Heart right ventricle (tissue), 16 donors: ENCODE results near the gene RIN3. TPM values are rescaled to one million over a fixed set of nuclear protein-coding genes. Genes with fewer than 3 reads are reported as not detected.

ENCODE experiments used
- ATAC-seq, 8 donors: fragments of 200-7000 bp; cut with Tn5 transposase; one replicate each; pipeline ENCODE4 v1.9.1; 2020; ENCODE audit warnings: mild to moderate bottlenecking in 8 of 8, moderate library complexity in 8 of 8, moderate number of reproducible peaks in 1 of 8
- DNase-seq, 2 donors: peaks; one replicate each; pipeline ENCODE4 v3.0.0-alpha.2; 2020
- H3K27ac ChIP-seq, 10 donors: fragments of 200-600 bp; sonication (generic) in 2 of 10; one replicate each; pipeline versions ENCODE4 v1.5.0 to v1.8.0; 2020 to 2022; ENCODE audit warnings: mild to moderate bottlenecking in 3 of 10
- H3K27me3 ChIP-seq, 7 donors: fragments of 200-600 bp; one replicate each; pipeline ENCODE4 v1.8.0; 2021 to 2022; ENCODE audit warnings: mild to moderate bottlenecking in 2 of 7
- H3K36me3 ChIP-seq, 9 donors: fragments of 200-600 bp; sonication (generic) in 1 of 9; one replicate each; pipeline versions ENCODE4 v1.5.0 to v1.8.0; 2020 to 2022; ENCODE audit warnings: mild to moderate bottlenecking in 2 of 9
- H3K4me1 ChIP-seq, 9 donors: fragments of 200-600 bp; sonication (generic) in 1 of 9; one replicate each; pipeline versions ENCODE4 v1.5.0 to v1.8.0; 2020 to 2022; ENCODE audit warnings: mild to moderate bottlenecking in 4 of 9
- H3K4me3 ChIP-seq, 10 donors: fragments of 200-600 bp; sonication (generic) in 2 of 10; one replicate each; pipeline versions ENCODE4 v1.5.0 to v1.8.0; 2020 to 2022; ENCODE audit warnings: mild to moderate bottlenecking in 7 of 10, moderate library complexity in 2 of 10
- H3K9me3 ChIP-seq, 11 donors: fragments of 200-600 bp in 10 of 11; sonication (generic) in 2 of 11; one replicate each; pipeline versions ENCODE4 v1.5.0 to v1.8.0; 2013 to 2022; ENCODE audit warnings: mild to moderate bottlenecking in 2 of 11, control low read depth in 1 of 11, moderate library complexity in 1 of 11
- WGBS, 2 donors: extraction: QIAGEN DNeasy Blood & Tissue Kit; methylation state at CpG; one replicate each; pipeline ENCODE4 v1.1.7; 2013; ENCODE audit warnings: inconsistent platforms in 1 of 2; 5-methylcytosine and 5-hydroxymethylcytosine counted together
- intact Hi-C, 10 donors: fragments of 100-400 bp; cut with DNase I; formaldehyde crosslinking; loops; one replicate each; pipeline versions ENCODE4 v1.11.1 to v1.14.2; 2022
- polyA plus RNA-seq, 2 donors: library from polyadenylated mRNA; stranded (reverse); fragments of 200-250 nt; gene quantifications; one replicate each; pipeline ENCODE4 v1.2.3, GENCODE V29; 2013
- total RNA-seq, 10 donors: library from RNA; stranded (reverse); fragmentation: NEBNext Ultra II Directional in 3 of 10; extraction: Animal tissue kit (Norgen Biotek cat#: 25700) in 3 of 10; gene quantifications; one replicate each; pipeline versions ENCODE4 v1.2.1 to v1.2.4, GENCODE V29; 2021 to 2023
- TF ChIP-seq, protein P1 (sequence below), 9 donors: fragments of 200-600 bp; sonication (generic) in 2 of 9; IDR thresholded peaks; one replicate each; pipeline versions ENCODE4 v1.5.0 to v1.8.0; 2021 to 2022; ENCODE audit warnings: antibody characterized with exemption in 9 of 9, mild to moderate bottlenecking in 5 of 9, moderate library complexity in 1 of 9
- donor health status: Arrhythmogenic right ventricular cardiomyopathy.
- donor health status: ischemic (EF 13 %, LVEDD 7.1; RV severe dilation, severe dysfunction).
- donor health status: healthy with polysubstance abuse.
- donor health status: DM: no; HTN: yes; CAD: no.
- donor health status: DM: no; HTN: no; CAD: no.
- donor health status: ischemic (EF 25% LVEDD 6.9; RV normal size, moderate dysfunction).
- donor health status: ischemic (EF 25% LVEDD 5.7; RV mildly dilated, moderate dysfunction).
- donor health status: healthy.
- donor health status: DM: yes; HTN: yes; CAD: no.
- donor health status: Ischemic cardiomyopathy.
- donor health status: ischemic (EF 35%, LVEDD 5.7; RV mildly dilated, moderate dysfunction).
- donor health status: nonischemic (EF 11% LVEDD 7.7; RV severe dilation, severe dysfunction).
- donor health status: DM: yes; HTN: yes; CAD: no.
- donor health status: PGD.
- donor health status: ischemic (EF 29% LVEDD 5.4; RV normal size, mild dysfunction).
- donor health status: nonischemic (EF 23%, LVEDD 6.1; RV moderate dilation, normal function).

RIN3 gene
- total and polyA plus RNA-seq, 12 donors = 7.2 to 24.0 (median 12.2) TPM

DNA sequence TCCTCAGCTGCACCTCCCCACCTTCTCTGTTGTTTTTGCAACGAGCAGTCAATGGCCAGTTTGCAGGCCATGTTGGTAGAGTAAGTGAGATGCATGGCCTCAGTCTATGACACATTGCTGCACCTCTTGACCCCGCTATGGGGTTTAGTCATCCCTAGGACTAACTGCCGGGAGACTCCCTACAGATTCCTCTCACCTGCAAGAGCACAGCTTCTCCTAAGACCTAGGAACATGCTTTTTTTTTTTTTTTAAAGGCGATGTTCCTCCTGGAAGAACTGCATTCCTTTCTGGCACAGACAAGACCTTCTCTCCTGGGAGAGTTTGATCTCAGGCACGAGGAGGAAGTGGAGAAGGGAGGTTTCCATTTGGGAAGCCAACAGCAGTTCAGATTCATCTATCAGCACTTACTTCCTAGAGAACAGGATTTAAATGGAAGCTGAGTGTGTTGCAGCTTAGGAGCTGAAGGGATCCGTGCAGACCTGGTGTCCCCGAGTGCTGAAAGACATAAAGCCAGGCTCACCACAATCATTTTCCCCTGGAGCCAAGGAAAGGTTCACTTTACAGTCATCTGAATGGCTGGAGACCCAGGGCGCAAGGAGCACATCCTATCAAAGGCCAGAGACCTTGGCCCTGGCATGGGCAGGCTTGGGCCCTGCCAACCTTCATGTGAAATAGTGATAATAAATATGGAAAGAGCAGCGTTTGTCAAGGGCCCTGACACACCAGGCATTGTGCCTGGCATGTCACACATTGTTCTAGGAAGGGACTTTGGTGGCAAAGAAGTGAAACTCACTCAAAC lies 130.8 kb downstream of the RIN3 start:
- ATAC-seq (peak in 6 of 8 donors; percentile 26 to 76 (median 52)), DNase-seq (no peak)
- Histone ChIP-seq H3K4me1 (peaks cover 0 to 55% (median 6%) of the 10 kb centered on the region in 9 donors), H3K9me3 (peaks cover 0 to 13% (median 6%) of the 10 kb centered on the region in 11 donors), H3K27me3 (no peaks in the 10 kb centered on the region), H3K36me3 (peaks cover 0 to 40% (median 0%) of the 10 kb centered on the region in 9 donors), H3K4me3 (no peak overlapping the region), H3K27ac (no peak overlapping the region)
- TF ChIP-seq, protein P1, sequence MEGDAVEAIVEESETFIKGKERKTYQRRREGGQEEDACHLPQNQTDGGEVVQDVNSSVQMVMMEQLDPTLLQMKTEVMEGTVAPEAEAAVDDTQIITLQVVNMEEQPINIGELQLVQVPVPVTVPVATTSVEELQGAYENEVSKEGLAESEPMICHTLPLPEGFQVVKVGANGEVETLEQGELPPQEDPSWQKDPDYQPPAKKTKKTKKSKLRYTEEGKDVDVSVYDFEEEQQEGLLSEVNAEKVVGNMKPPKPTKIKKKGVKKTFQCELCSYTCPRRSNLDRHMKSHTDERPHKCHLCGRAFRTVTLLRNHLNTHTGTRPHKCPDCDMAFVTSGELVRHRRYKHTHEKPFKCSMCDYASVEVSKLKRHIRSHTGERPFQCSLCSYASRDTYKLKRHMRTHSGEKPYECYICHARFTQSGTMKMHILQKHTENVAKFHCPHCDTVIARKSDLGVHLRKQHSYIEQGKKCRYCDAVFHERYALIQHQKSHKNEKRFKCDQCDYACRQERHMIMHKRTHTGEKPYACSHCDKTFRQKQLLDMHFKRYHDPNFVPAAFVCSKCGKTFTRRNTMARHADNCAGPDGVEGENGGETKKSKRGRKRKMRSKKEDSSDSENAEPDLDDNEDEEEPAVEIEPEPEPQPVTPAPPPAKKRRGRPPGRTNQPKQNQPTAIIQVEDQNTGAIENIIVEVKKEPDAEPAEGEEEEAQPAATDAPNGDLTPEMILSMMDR (IDR thresholded peaks at IDR 0.05) = no peak
- WGBS, 2 donors = 47 to 58% methylated on average over 9 of the region's 9 CpGs
- intact Hi-C loops = no loop called here

- 94 to 97% methylated on average over 9 of the region's 9 CpGs for WGBS, 2 donors
- Histone ChIP-seq H3K27me3 (no peaks in the 10 kb centered on the region), H3K27ac (no peak overlapping the region), H3K36me3 (peaks cover 0 to 40% (median 0%) of the 10 kb centered on the region in 9 donors), H3K9me3 (peaks cover 0 to 13% (median 6%) of the 10 kb centered on the region in 11 donors), H3K4me1 (peaks cover 0 to 61% (median 6%) of the 10 kb centered on the region in 9 donors), H3K4me3 (no peak overlapping the region)
- TF ChIP-seq, protein P1 (IDR thresholded peaks at IDR 0.05) = no peak
- no peak for DNase-seq
- intact Hi-C loops = no loop called here
- no peak for ATAC-seq
Measured at GRCh38 chr14:92644970-92645515, 131.5 kb downstream of the RIN3 start.

DNA sequence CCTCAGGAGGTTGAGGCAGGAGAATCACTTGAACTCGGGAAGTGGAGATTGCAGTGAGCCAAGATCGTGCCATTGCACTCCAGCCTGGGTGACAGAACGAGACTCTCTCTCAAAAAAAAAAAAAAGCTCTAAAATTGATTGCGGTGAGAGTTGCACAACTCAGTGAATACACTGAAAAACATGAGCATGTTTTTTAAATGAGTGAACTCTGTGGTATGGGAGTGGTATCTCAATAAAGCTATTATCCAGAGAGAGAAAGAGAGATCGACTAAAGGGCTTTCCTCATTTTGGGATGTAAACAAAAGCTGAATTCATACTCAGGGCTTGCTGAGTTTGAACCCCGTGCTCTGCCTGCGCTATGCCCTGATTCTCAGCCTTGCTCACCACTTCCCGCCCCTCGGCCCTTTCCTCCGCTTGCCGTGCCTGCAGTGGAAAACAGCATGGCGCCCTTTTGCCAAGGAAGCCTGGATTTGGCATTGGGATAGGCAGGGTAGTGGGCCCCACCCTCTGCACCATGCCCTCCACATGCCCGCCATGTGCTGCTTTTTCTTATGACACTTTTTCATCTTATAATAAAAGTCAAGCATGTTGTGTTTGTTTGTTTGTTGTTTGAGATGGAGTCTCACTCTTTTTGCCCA lies 132.4 kb downstream of the RIN3 start:
- WGBS, 2 donors = 92 to 93% methylated on average over 13 of the region's 13 CpGs
- Histone ChIP-seq H3K9me3 (peaks cover 0 to 13% (median 6%) of the 10 kb centered on the region in 11 donors), H3K36me3 (peaks cover 0 to 40% (median 0%) of the 10 kb centered on the region in 9 donors), H3K4me3 (no peak overlapping the region), H3K27ac (peak overlapping the region in 1 of 10 donors; percentile 95), H3K4me1 (peaks cover 0 to 71% (median 6%) of the 10 kb centered on the region in 9 donors), H3K27me3 (no peaks in the 10 kb centered on the region)
- TF ChIP-seq, protein P1 (IDR thresholded peaks at IDR 0.05) = no peak
- no peak for DNase-seq
- intact Hi-C loops = no loop called here
- ATAC-seq = no peak
